Endothelial cell of hepatic sinusoid (primary cell): ENCODE measurements around the gene TAGLN2.

Experiments used
- in situ Hi-C: cut with HindIII; loops from 2 replicates; pipeline ENCODE4 v1.10.0; 2017; ENCODE audit warnings: low sequenced_read_pairs

Gene TAGLN2

GRCh38 chr1:159951016-159951415 lies 25.7 kb upstream of the TAGLN2 start:
- in situ Hi-C loops, result no loop called here

GRCh38 chr1:159949981-159950381 lies 24.7 kb upstream of the TAGLN2 start:
- in situ Hi-C loops, result loop anchor here (5.0 kb wide), 1 partner anchor 32 kb away; no protein-coding TSS in a partner anchor

- in situ Hi-C loops, result loop anchor here (5.0 kb wide), 1 partner anchor 33 kb away; no protein-coding TSS in a partner anchor
These were observed 23.8 kb upstream of the TAGLN2 start for GRCh38 chr1:159949123-159949522.

- in situ Hi-C loops, result loop anchor here (5.0 kb wide), 1 partner anchor 34 kb away; no protein-coding TSS in a partner anchor
These were observed 22.6 kb upstream of the TAGLN2 start for GRCh38 chr1:159947942-159948341.

- in situ Hi-C loops, result loop anchor here (5.0 kb wide), 1 partner anchor 36 kb away; no protein-coding TSS in a partner anchor
These were observed 21.2 kb upstream of the TAGLN2 start for GRCh38 chr1:159946242-159947187.

- in situ Hi-C loops, result loop anchor here (5.0 kb wide), 1 partner anchor 37 kb away; no protein-coding TSS in a partner anchor
These were observed 20.4 kb upstream of the TAGLN2 start, which contains the start of gene IGSF9 for GRCh38 chr1:159945483-159946241. IGSF9 (minus strand) TSS chr1:159945613; CDS start chr1:159943454, 2,159 bp downstream.

GRCh38 chr1:159944623-159945455 lies 19.5 kb upstream of the TAGLN2 start:
- in situ Hi-C loops, result loop anchor here (5.0 kb wide), 1 partner anchor 37 kb away; no protein-coding TSS in a partner anchor

GRCh38 chr1:159943908-159944622 lies 18.8 kb upstream of the TAGLN2 start:
- in situ Hi-C loops, result no loop called here

GRCh38 chr1:159943278-159943640 lies 18.0 kb upstream of the TAGLN2 start:
- in situ Hi-C loops, result no loop called here

GRCh38 chr1:159942632-159943277 lies 17.4 kb upstream of the TAGLN2 start:
- in situ Hi-C loops, result no loop called here

- in situ Hi-C loops, result no loop called here
These were observed 16.6 kb upstream of the TAGLN2 start for GRCh38 chr1:159941591-159942560.

GRCh38 chr1:159941141-159941540 lies 15.8 kb upstream of the TAGLN2 start:
- in situ Hi-C loops, result no loop called here

GRCh38 chr1:159940006-159940620 lies 14.8 kb upstream of the TAGLN2 start:
- in situ Hi-C loops, result no loop called here

GRCh38 chr1:159939678-159940002 lies 14.3 kb upstream of the TAGLN2 start:
- in situ Hi-C loops, result no loop called here

GRCh38 chr1:159938905-159939677 lies 13.8 kb upstream of the TAGLN2 start:
- in situ Hi-C loops, result no loop called here

GRCh38 chr1:159938211-159938852 lies 13.0 kb upstream of the TAGLN2 start:
- in situ Hi-C loops, result no loop called here
